Measurements from ENCODE around the gene TRAPPC14.

TRAPPC14 gene

GRCh38 chr7:100176096-100177044 lies 17.8 kb upstream of the TRAPPC14 start:
- H3K4me3 ChIP-seq (ENCODE audit: low read depth, low read length): peak overlapping the region; percentile 70
- TF ChIP-seq CTCF (conservative IDR thresholded peaks at IDR 0.05; ENCODE audit: low read depth, low read length): no peak
- DNase-seq (ENCODE audit: low read depth): no peak

- DNase-seq (ENCODE audit: low read depth): no peak
- H3K4me3 ChIP-seq (ENCODE audit: low read depth, low read length): no peak overlapping the region
- TF ChIP-seq CTCF (conservative IDR thresholded peaks at IDR 0.05; ENCODE audit: low read depth, low read length): no peak
These were observed 16.9 kb upstream of the TRAPPC14 start for GRCh38 chr7:100175296-100175935.

GRCh38 chr7:100174582-100174981 lies 16.1 kb upstream of the TRAPPC14 start:
- no peak overlapping the region for H3K4me3 ChIP-seq (ENCODE audit: low read depth, low read length)
- no peak for TF ChIP-seq CTCF (conservative IDR thresholded peaks at IDR 0.05; ENCODE audit: low read depth, low read length)
- DNase-seq (ENCODE audit: low read depth): no peak

GRCh38 chr7:100173806-100174495 lies 15.4 kb upstream of the TRAPPC14 start:
- H3K4me3 ChIP-seq (ENCODE audit: low read depth, low read length): no peak overlapping the region
- no peak for DNase-seq (ENCODE audit: low read depth)
- no peak for TF ChIP-seq CTCF (conservative IDR thresholded peaks at IDR 0.05; ENCODE audit: low read depth, low read length)

GRCh38 chr7:100171840-100172239 lies 13.3 kb upstream of the TRAPPC14 start:
- TF ChIP-seq CTCF (conservative IDR thresholded peaks at IDR 0.05; ENCODE audit: low read depth, low read length): no peak
- DNase-seq (ENCODE audit: low read depth): no peak
- H3K4me3 ChIP-seq (ENCODE audit: low read depth, low read length): no peak overlapping the region

GRCh38 chr7:100171087-100171681 lies 12.7 kb upstream of the TRAPPC14 start:
- DNase-seq (ENCODE audit: low read depth): no peak
- TF ChIP-seq CTCF (conservative IDR thresholded peaks at IDR 0.05; ENCODE audit: low read depth, low read length): no peak
- peak overlapping the region; percentile 37 for H3K4me3 ChIP-seq (ENCODE audit: low read depth, low read length)

All from choroid plexus epithelial cell (primary cell).